Esophagus (tissue), 2 donors: ENCODE data around the gene KBTBD4. TPM values are rescaled to one million over a fixed set of nuclear protein-coding genes. Genes with fewer than 3 reads are reported as not detected.

Source experiments
- H3K27ac ChIP-seq, 2 donors: one replicate each; pipeline ENCODE4 v1.5.1; 2013; ENCODE audit warnings: low read depth in 2 of 2, mild to moderate bottlenecking in 2 of 2, inconsistent platforms in 1 of 2, low read length in 1 of 2, moderate library complexity in 1 of 2
- H3K27me3 ChIP-seq, 2 donors: one replicate each; pipeline ENCODE4 v1.6.1; 2013; ENCODE audit warnings: low read length in 2 of 2, control low read depth in 1 of 2, mild to moderate bottlenecking in 1 of 2; ENCODE audit not compliant: insufficient read depth in 2 of 2, control insufficient read depth in 1 of 2
- H3K36me3 ChIP-seq, 2 donors: one replicate each; pipeline ENCODE4 v1.6.1; 2013; ENCODE audit warnings: low read length in 1 of 2; ENCODE audit not compliant: control insufficient read depth in 2 of 2, insufficient read depth in 2 of 2
- H3K4me1 ChIP-seq, 2 donors: one replicate each; pipeline ENCODE4 v1.6.1; 2013; ENCODE audit warnings: low read length in 1 of 2; ENCODE audit not compliant: control insufficient read depth in 2 of 2, insufficient read depth in 2 of 2
- H3K4me3 ChIP-seq, 2 donors: one replicate each; pipeline ENCODE4 v1.5.1; 2013; ENCODE audit warnings: low read length in 2 of 2, mild to moderate bottlenecking in 2 of 2, low read depth in 1 of 2, moderate library complexity in 1 of 2
- H3K9me3 ChIP-seq, 2 donors: one replicate each; pipeline ENCODE4 v1.6.1; 2013; ENCODE audit warnings: mild to moderate bottlenecking in 2 of 2, low read depth in 1 of 2, low read length in 1 of 2, moderate library complexity in 1 of 2; ENCODE audit not compliant: control insufficient read depth in 2 of 2, insufficient read depth in 1 of 2
- WGBS, 2 donors: extraction: QIAGEN DNeasy Blood & Tissue Kit; methylation state at CpG; one replicate each; pipeline ENCODE4 v1.1.7; 2013; 5-methylcytosine and 5-hydroxymethylcytosine counted together
- polyA plus RNA-seq, 2 donors: library from polyadenylated mRNA; stranded (reverse); fragments of 200-250 nt; gene quantifications; one replicate each; pipeline ENCODE4 v1.2.3, GENCODE V29; 2013
- donor health status: healthy with polysubstance abuse.
- donor health status: Bipolar disorder and iron deficiency.

KBTBD4 gene
- polyA plus RNA-seq, 2 donors, result 3.6 to 10.2 TPM

DNA sequence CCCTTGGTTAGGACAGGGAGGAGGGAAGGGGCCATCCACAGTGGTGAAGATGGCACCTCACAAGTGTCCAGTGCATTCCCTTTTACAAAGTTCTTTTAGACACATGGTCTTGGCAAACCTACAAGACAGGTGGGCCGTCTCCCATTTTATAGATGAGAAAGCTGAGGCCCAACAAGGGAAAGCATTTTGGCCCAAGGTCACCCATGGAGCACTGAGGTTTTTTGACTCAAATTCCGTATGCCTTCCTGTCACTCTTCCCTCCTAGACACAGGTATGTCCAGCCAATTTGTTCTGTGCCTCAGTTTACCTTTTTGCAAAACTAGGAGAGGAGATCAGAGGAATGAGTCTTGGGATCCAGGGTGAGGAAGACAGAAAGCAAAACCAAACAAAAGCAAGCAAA is 14.2 kb upstream of the KBTBD4 start:
- Histone ChIP-seq H3K36me3 (peaks cover 0 to under 1% of the 10 kb centered on the region in 2 donors), H3K27ac (no peak overlapping the region), H3K4me1 (peaks cover 4 to 5% of the 10 kb centered on the region in 2 donors), H3K4me3 (no peak overlapping the region), H3K9me3 (peaks cover 3 to 5% of the 10 kb centered on the region in 2 donors), H3K27me3 (peaks cover 0 to 15% of the 10 kb centered on the region in 2 donors)
- WGBS, 2 donors, result 70 to 73% methylated on average over 2 of the region's 2 CpGs

GRCh38 chr11:47592251-47592650 is 13.5 kb upstream of the KBTBD4 start:
- Histone ChIP-seq H3K27me3 (peaks cover 0 to 15% of the 10 kb centered on the region in 2 donors), H3K4me3 (no peak overlapping the region), H3K9me3 (peaks cover 0 to 5% of the 10 kb centered on the region in 2 donors), H3K36me3 (peaks cover 0 to 4% of the 10 kb centered on the region in 2 donors), H3K27ac (no peak overlapping the region), H3K4me1 (peaks cover 4 to 5% of the 10 kb centered on the region in 2 donors)
- 68 to 73% methylated on average over 4 of the region's 4 CpGs for WGBS, 2 donors

DNA sequence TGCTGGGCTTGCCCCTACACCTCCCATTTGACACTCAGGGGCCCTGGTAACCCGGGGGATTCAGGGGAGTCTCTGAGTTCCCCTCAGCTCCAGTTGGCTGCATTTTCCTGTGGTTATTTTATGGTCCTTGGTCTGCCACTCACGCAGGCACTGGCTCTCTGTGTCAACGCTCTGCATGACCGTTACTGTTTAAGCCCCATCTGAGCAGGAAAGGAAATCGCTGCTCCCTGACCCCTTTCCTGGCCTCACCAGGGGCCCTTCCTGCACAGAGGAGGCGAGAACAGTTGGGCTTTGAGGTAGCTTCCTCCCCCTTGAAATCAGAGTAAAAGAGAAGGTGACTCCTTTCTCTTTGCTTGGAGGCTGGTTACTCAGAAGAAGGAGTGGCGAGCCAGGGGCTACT is 13.0 kb upstream of the KBTBD4 start:
- Histone ChIP-seq H3K27ac (no peak overlapping the region), H3K27me3 (peaks cover 0 to 15% of the 10 kb centered on the region in 2 donors), H3K4me3 (no peak overlapping the region), H3K36me3 (peaks cover 0 to 4% of the 10 kb centered on the region in 2 donors), H3K9me3 (peaks cover 0 to 5% of the 10 kb centered on the region in 2 donors), H3K4me1 (peaks cover 4 to 8% of the 10 kb centered on the region in 2 donors)
- 50 to 66% methylated on average over 7 of the region's 7 CpGs for WGBS, 2 donors

DNA sequence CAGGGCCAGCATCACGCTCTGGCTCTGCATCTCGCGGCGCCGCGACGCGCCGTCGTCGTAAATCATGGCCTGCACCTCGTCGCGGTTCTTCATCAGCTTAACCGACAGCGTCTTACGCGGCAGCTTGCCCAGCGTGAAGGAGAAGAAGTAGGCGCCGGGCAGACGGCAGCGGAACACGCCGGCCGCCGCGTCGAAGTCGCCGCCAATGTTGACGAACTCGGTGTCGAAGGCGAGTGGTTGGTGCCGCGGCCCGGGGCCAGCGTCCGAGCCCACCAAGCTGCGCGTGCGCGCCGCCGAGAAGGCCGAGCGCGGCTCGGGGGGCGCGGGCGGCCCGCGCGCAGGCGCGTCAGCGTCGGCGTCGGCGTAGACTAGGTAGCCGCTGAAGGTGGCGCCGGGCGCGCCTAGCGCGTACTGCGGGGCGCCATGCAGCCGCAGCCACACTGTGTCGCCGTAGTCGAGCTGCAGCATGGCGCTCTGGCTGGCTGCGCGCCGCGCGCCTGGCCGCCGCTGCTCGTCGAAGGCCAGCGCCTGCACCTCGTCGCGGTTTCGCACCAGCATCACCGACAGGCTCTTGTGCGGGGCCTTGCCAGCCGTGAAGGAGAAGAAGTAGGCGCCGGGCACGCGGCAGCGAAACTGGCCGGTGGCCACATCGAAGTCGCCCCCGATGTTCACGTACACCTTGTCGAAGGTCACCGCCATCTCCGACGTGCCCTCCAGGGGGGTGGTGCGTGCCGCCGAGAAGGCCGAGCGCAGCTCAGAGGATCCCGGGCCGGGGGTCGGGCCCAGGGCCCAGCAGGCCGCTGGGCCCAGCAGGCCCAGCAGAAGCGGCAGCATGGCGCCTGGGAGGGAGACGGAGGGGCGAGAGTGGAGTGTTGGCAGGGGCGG is 11.4 kb upstream of the KBTBD4 start:
- peaks cover 0 to 9% of the 10 kb centered on the region in 2 donors for H3K36me3 ChIP-seq
- 49 to 50% methylated on average over 121 to 122 of the region's 122 CpGs for WGBS, 2 donors
- H3K4me1 ChIP-seq, result peaks cover 4 to 8% of the 10 kb centered on the region in 2 donors
- peak overlapping the region; percentile 4 to 14 for H3K4me3 ChIP-seq
- no peak overlapping the region for H3K27ac ChIP-seq
- H3K9me3 ChIP-seq, result peaks cover 0 to 5% of the 10 kb centered on the region in 2 donors
- H3K27me3 ChIP-seq, result peaks cover 0 to 15% of the 10 kb centered on the region in 2 donors

DNA sequence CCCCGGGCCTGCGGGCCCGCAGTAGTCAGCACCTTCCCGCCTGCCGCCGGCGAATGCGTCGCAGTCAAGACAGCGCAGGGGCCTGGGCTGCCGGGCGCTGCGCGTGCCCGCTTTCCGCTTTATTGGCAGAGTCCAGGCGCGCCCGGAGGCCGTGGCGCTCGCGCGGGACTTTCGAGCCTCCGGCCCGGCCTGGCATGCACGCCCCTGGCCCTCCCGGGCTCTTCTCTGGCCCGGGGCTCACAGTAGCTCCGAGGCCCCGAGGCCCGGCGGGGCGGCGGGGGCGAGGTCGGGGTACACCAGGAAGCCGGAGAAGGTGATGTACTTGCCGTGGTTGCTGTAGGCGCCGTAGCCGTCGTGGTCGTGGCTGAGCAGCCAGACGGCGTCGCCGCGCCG is 10.8 kb upstream of the KBTBD4 start:
- Histone ChIP-seq H3K4me1 (peaks cover 4 to 8% of the 10 kb centered on the region in 2 donors), H3K27me3 (peaks cover 0 to 14% of the 10 kb centered on the region in 2 donors), H3K4me3 (peak overlapping the region; percentile 4 to 14), H3K27ac (no peak overlapping the region), H3K9me3 (peaks cover 0 to 5% of the 10 kb centered on the region in 2 donors), H3K36me3 (peaks cover 0 to 9% of the 10 kb centered on the region in 2 donors)
- 47 to 53% methylated on average over 51 of the region's 51 CpGs for WGBS, 2 donors

DNA sequence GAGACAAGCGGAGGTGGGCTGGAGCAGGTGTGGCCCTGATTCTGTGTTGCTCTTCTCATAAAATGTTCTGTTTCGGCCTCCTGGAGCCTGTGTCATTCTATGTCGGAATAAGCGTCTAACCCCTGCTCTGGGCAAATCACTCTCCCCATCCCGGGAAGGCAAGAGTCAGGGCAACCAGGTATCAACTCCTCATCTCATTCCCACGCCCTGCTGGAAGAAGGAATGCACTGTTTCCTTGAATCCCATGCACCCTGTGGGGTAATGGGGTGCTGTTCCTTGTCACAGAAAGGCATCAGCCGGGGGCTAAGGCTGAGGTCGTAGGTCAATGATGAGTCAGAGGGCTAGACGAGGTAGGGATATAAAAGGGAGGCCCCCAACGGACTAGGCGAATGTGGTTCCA is 10.3 kb upstream of the KBTBD4 start:
- WGBS, 2 donors, result 74 to 82% methylated on average over 11 of the region's 11 CpGs
- peaks cover 2 to 7% of the 10 kb centered on the region in 2 donors for H3K4me1 ChIP-seq
- H3K27me3 ChIP-seq, result peaks cover 0 to 9% of the 10 kb centered on the region in 2 donors

GRCh38 chr11:47587723-47588326 is 9.1 kb upstream of the KBTBD4 start:
- Histone ChIP-seq H3K4me3 (no peak overlapping the region), H3K27ac (no peak overlapping the region), H3K36me3 (peaks cover 8 to 22% of the 10 kb centered on the region in 2 donors)

More for the DNA sequence above, 10.3 kb upstream of the KBTBD4 start:
- Histone ChIP-seq H3K36me3 (peaks cover 4 to 11% of the 10 kb centered on the region in 2 donors), H3K9me3 (peaks cover 0 to 5% of the 10 kb centered on the region in 2 donors), H3K27ac (no peak overlapping the region), H3K4me3 (no peak overlapping the region)

DNA sequence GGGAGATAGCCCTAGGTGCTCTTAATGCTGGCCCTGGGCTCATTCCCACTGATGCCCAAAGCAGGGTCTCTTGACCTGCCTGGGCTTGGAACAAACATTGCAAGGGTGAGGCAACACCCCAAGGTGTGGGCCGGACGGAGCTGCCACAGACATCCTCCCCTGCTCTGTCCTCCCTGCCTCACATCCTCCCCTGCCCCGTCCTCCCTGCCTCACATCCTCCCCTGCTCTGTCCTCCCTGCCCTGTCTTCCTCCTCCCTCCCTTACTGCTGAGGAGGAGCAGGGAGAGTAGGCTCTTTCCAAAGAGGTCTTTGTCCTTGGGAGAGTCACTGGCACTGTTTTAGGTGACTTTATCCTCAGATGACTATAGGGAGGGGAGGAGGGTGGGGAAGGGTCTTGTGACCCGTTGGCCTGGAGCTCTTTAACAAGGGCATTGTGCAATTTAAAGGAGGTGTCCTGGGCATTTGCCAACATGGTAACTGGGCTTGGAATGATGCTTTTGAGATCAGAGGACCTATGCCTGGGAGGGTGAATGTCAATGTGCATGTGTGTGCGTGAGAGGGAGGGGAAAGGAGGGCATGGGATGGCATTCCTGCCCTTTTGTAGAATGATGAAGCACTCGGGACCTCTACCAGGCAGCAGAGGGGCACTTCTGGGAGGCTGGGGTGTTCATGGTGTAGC is 8.4 kb upstream of the KBTBD4 start:
- Histone ChIP-seq H3K9me3 (peaks cover 0 to 5% of the 10 kb centered on the region in 2 donors), H3K4me3 (no peak overlapping the region), H3K27ac (no peak overlapping the region), H3K4me1 (peaks cover 0 to 5% of the 10 kb centered on the region in 2 donors), H3K36me3 (peaks cover 10 to 25% of the 10 kb centered on the region in 2 donors), H3K27me3 (peaks cover 0 to 6% of the 10 kb centered on the region in 2 donors)
- 63 to 68% methylated on average over 6 of the region's 6 CpGs for WGBS, 2 donors

More at GRCh38 chr11:47587723-47588326, 9.1 kb upstream of the KBTBD4 start:
- H3K4me1 ChIP-seq, result peaks cover 0 to 5% of the 10 kb centered on the region in 2 donors
- H3K27me3 ChIP-seq, result peaks cover 0 to 6% of the 10 kb centered on the region in 2 donors
- H3K9me3 ChIP-seq, result peaks cover 0 to 5% of the 10 kb centered on the region in 2 donors
- WGBS, 2 donors, result 66 to 75% methylated on average over 12 to 14 of the region's 14 CpGs
